GM18868 (cell line): Measurements from ENCODE around the gene POLD2.
A peak's percentile ranks its signal among the peaks of the same experiment; 100 is the strongest.

ENCODE experiments used
- ATAC-seq: cut with Tn5 transposase; IDR thresholded peaks from one replicate; pipeline ENCODE4 v1.9.1; 2021; ENCODE audit warnings: mild to moderate bottlenecking, moderate library complexity; ENCODE audit not compliant: unreplicated experiment

The POLD2 gene

GRCh38 chr7:44103566-44103922, 19.8 kb downstream of the POLD2 start:
- ATAC-seq: no peak

- no peak for ATAC-seq
Measured at GRCh38 chr7:44102846-44103565, 20.3 kb downstream of the POLD2 start.

GRCh38 chr7:44101966-44102845, 21.1 kb downstream of the POLD2 start:
- ATAC-seq: no peak

- no peak for ATAC-seq
Measured at GRCh38 chr7:44101303-44101965, 21.9 kb downstream of the POLD2 start.

GRCh38 chr7:44100458-44101302, 22.7 kb downstream of the POLD2 start:
- no peak for ATAC-seq

- ATAC-seq: no peak
Measured at GRCh38 chr7:44099669-44100068, 23.7 kb downstream of the POLD2 start.

- no peak for ATAC-seq
Measured at GRCh38 chr7:44098092-44099068, 25.0 kb downstream of the POLD2 start.

GRCh38 chr7:44097064-44097932, 26.1 kb downstream of the POLD2 start:
- ATAC-seq: peak; percentile 68

GRCh38 chr7:44096326-44096881, 26.9 kb downstream of the POLD2 start:
- no peak for ATAC-seq

- no peak for ATAC-seq
Measured at GRCh38 chr7:44095781-44096180, 27.6 kb downstream of the POLD2 start.

GRCh38 chr7:44094883-44095592, 28.3 kb downstream of the POLD2 start:
- ATAC-seq: no peak

- ATAC-seq: no peak
Measured at GRCh38 chr7:44094365-44094764, 29.0 kb downstream of the POLD2 start.

GRCh38 chr7:44093102-44093641, 30.2 kb downstream of the POLD2 start:
- ATAC-seq: no peak

- ATAC-seq: no peak
Measured at GRCh38 chr7:44087911-44088838, 35.2 kb downstream of the POLD2 start.

- no peak for ATAC-seq
Measured at GRCh38 chr7:44086627-44087026, 36.7 kb downstream of the POLD2 start.

- no peak for ATAC-seq
Measured at GRCh38 chr7:44085546-44085945, 37.8 kb downstream of the POLD2 start.
